GM13977 (cell line): ENCODE results near the gene LIN28B.

ENCODE experiments used
- DNase-seq: peaks from one replicate; pipeline ENCODE4 v3.0.0; 2012; ENCODE audit warnings: low spot score
- in situ Hi-C: fragments of 300-500 bp; cut with MboI; formaldehyde crosslinking; loops from one replicate; pipeline ENCODE4 v1.12.0; 2022; ENCODE audit warnings: low sequenced_read_pairs, low pct_unique_long_range_greater_than_20kb, mixed read lengths, inconsistent platforms; ENCODE audit not compliant: unreplicated experiment
- TF ChIP-seq, protein P1 (sequence below): IDR thresholded peaks from 2 replicates; pipeline ENCODE4 v1.5.1; 2012; ENCODE audit warnings: mild to moderate bottlenecking, control low read depth; ENCODE audit not compliant: insufficient read depth; ENCODE audit errors: extremely low read depth, missing control alignments

The LIN28B gene

DNA sequence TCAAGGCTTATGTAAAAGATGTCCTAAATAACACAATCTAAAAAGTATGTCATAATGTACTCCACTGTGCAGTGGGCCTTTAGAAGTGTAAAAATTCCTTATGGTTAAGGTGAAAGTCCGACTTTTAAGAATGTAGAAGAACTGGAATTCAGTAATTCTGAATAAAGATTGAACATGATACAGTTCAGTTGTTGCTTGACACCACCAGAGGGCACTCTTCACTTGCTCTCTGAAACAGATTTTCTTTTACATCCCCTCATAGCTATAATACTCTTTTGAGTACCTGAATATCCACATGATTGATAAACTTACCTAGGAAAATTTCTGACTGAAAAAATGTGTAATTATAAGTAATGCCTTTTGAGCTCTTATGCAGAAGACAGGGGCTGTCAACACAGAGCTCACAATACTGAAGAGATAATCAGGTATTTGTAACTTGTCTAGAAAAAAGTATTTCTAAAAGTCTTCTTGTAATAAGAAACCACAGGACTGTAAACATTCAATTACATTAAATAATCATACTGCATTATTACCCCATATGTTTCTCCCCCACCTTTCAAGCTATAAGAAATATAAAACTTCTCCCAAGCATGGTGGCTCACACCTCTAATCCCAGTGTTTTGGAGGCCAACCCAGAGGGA, 130.8 kb downstream of the LIN28B start:
- peak; percentile 56 for DNase-seq
- TF ChIP-seq, protein P1, sequence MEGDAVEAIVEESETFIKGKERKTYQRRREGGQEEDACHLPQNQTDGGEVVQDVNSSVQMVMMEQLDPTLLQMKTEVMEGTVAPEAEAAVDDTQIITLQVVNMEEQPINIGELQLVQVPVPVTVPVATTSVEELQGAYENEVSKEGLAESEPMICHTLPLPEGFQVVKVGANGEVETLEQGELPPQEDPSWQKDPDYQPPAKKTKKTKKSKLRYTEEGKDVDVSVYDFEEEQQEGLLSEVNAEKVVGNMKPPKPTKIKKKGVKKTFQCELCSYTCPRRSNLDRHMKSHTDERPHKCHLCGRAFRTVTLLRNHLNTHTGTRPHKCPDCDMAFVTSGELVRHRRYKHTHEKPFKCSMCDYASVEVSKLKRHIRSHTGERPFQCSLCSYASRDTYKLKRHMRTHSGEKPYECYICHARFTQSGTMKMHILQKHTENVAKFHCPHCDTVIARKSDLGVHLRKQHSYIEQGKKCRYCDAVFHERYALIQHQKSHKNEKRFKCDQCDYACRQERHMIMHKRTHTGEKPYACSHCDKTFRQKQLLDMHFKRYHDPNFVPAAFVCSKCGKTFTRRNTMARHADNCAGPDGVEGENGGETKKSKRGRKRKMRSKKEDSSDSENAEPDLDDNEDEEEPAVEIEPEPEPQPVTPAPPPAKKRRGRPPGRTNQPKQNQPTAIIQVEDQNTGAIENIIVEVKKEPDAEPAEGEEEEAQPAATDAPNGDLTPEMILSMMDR, result peak; percentile 75
- in situ Hi-C loops, result loop anchor here (25.0 kb wide), 1 partner anchor 300 kb away; no protein-coding TSS in a partner anchor

DNA sequence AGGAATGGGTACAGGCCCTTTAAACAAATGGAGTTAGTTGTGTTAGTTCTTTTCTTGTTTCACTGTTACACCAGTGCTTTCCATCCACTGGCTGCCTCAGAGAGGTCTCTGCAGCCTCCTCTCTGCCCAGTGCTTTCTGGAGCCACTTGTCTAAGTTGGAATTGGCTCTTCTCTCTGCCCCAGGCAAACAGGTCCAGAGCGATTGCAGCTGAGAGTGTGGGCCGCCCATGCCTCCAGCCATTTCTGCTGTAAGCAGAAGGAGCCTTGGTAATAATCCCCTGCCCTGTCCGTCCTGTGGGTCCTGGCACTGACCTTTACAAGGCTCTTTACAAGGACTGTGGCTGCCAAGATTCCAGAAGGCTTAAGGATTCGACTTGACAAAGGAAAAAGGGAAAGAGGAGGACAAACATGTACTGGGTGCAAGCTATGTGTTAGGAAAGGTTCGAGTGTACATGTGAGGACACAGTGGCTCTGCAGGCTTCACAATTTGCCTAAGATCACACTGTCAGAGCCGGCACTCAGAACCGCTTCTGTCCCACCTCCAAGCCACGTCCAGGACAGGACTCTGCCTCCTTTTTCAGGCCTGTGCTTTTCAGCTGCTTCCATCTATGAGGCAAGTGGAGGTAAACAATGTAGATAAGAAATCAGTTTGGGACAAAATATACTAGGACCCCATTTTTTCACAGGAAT, 134.4 kb downstream of the LIN28B start:
- DNase-seq, result no peak
- TF ChIP-seq, protein P1, result no peak
- in situ Hi-C loops, result loop anchor here (10.0 to 25.0 kb wide), 2 partner anchors 304 to 314 kb away; partner anchors contain the start of gene PREP

DNA sequence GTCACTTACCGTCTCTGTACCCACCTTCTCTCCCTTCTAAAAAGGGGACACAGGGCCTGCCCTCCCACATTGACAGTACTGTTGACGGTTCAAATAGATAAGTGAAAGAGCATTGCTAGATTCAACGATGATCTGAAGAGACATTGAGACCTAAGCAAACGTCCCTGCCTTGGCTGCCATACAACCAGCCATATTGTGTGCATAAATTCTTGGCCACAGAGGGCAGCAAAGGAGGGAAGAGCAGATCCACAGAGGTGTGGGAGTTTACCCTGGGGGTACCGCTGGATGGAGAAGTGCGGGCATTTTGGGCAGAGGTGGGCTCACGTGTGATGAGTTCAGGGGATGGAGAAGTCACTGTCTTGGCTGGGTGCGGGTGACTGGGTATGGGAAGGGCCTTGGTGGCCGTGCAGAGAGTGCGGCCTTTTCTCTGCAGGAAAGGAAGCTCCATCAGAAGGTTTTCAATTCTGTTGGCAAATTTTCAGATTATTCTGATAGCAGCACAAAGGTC, 137.3 kb downstream of the LIN28B start:
- in situ Hi-C loops, result loop anchor here (10.0 to 25.0 kb wide), 2 partner anchors 307 to 311 kb away; partner anchors contain the start of gene PREP
- TF ChIP-seq, protein P1, result no peak
- DNase-seq, result no peak

DNA sequence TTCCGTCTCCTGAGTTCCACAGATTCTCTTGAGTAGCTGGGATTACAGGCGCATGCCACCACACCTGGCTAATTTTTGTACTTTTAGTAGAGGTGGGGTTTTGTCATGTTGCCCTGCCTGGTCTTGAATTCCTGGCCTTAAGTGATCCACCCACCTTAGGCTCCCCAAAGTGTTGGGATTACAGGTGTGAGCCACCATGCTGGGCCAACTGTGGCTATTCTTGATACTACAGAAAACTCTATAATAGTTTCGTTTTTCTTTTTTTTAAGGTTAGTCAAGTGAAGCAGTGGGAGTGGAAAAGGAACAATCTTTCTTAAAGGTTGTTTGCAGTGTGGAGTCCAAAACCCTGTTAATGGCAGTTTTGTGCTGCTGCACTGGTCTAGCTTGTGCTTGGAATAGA, 138.2 kb downstream of the LIN28B start:
- TF ChIP-seq, protein P1, result no peak
- no peak for DNase-seq
- in situ Hi-C loops, result loop anchor here (10.0 to 25.0 kb wide), 2 partner anchors 308 to 310 kb away; partner anchors contain the start of gene PREP

DNA sequence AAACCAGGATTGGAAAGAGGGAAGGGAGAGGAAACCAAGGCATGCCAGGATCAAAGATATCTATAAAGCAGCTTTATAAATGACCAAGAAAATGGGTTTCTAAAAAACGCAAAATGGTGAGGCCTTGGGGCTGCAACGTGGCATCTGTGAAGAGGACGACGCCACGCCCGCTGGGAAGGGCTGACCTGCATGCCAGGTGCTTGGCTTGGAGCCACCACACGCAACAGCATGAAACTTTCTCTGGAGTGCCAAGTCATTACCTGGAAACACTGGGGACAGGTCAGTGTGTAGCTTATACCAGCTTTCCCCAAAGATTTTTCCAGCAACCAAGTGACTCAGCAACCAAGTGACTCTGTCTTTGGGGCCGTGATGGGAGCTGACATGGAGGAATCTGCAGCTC, 140.4 kb downstream of the LIN28B start:
- in situ Hi-C loops, result loop anchor here (10.0 to 25.0 kb wide), 2 partner anchors 308 to 310 kb away; partner anchors contain the start of gene PREP
- DNase-seq, result no peak
- TF ChIP-seq, protein P1, result no peak

DNA sequence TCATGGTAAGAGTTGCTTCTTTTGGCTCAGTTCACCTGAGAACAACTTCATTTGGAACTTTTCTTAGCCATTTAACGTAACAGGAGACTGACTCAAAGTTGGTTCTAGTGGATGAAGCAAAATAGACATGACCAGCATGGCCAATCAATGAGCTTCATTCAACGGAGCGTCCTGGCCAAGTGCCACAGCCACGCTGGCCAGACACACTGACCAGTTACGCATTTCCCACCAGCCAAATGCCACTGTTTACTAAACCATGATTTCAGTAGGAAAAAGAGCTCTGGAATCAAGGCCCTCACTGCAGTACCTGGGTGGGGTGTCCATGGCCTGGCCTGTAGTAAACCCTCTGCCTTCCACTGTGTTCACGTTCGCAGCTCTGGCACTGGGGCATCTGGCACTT, 142.5 kb downstream of the LIN28B start:
- no peak for DNase-seq
- TF ChIP-seq, protein P1, result no peak
- in situ Hi-C loops, result loop anchor here (10.0 to 25.0 kb wide), 2 partner anchors 305 to 312 kb away; partner anchors contain the start of gene PREP
